ENCODE data around the gene CEBPA. TPM values are rescaled to one million over a fixed set of nuclear protein-coding genes. Genes with fewer than 3 reads are reported as not detected.

CEBPA gene
- total and polyA plus RNA-seq, 9 donors: 0.92 to 6.1 (median 3.7) TPM

DNA sequence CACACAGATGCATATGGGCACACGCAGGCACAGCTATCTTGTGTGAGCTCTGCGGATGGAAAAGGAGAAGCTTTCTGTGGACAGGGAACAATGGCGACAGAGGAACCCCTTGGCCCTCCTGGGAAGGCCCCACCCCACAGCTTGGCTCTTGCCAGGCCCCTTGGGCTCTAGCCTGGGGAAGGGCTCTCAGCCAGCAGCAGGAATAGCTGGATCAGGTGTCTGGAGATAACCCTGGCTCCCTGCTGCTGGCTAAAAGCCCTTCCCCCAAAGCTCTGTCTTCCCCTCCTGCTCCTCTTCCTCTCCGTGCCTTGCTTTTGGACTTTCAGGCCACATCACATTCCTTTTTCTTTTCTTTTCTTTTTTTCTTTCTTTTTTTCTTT, 24.3 kb downstream of the CEBPA start:
- WGBS, 3 donors: 75 to 79% (median 77%) methylated on average over 4 of the region's 4 CpGs
- no peak for TF ChIP-seq EP300 (IDR thresholded peaks at IDR 0.05)
- TF ChIP-seq, protein P1, sequence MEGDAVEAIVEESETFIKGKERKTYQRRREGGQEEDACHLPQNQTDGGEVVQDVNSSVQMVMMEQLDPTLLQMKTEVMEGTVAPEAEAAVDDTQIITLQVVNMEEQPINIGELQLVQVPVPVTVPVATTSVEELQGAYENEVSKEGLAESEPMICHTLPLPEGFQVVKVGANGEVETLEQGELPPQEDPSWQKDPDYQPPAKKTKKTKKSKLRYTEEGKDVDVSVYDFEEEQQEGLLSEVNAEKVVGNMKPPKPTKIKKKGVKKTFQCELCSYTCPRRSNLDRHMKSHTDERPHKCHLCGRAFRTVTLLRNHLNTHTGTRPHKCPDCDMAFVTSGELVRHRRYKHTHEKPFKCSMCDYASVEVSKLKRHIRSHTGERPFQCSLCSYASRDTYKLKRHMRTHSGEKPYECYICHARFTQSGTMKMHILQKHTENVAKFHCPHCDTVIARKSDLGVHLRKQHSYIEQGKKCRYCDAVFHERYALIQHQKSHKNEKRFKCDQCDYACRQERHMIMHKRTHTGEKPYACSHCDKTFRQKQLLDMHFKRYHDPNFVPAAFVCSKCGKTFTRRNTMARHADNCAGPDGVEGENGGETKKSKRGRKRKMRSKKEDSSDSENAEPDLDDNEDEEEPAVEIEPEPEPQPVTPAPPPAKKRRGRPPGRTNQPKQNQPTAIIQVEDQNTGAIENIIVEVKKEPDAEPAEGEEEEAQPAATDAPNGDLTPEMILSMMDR (IDR thresholded peaks at IDR 0.05): no peak
- TF ChIP-seq POLR2A (IDR thresholded peaks at IDR 0.05): no peak
- Histone ChIP-seq H3K27me3 (no peaks in the 10 kb centered on the region), H3K27ac (no peak overlapping the region), H3K4me3 (no peak overlapping the region), H3K9me3 (no peaks in the 10 kb centered on the region), H3K4me1 (ENCODE audit: insufficient read depth) (no peaks in the 10 kb centered on the region), H3K36me3 (no peaks in the 10 kb centered on the region)
- no peak for DNase-seq
- intact Hi-C loops (cut with DNase I): no loop called here

DNA sequence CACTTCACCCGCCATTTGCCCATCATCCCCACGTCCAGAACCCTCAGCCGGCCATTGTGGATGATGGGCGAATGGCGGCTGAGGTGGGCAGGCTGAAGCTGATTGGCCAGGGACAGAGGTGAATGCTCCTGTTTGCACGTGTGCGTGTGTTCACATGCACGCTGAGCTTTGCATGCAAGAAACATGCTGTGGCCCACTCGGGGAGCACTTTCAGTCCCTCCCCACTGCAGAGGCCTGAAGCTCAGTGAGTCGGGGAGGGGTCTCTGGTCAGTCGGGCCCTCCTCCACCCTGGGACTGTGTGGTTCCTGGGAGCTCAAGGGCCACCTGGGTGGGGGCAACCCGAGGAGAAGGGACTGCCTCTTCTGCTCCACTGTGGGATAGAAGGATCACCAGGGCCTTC, 24.9 kb downstream of the CEBPA start:
- no peak for TF ChIP-seq EP300 (IDR thresholded peaks at IDR 0.05)
- TF ChIP-seq POLR2A (IDR thresholded peaks at IDR 0.05): no peak
- TF ChIP-seq, protein P1 (IDR thresholded peaks at IDR 0.05): no peak
- DNase-seq: no peak
- no peaks in the 10 kb centered on the region for H3K9me3 ChIP-seq
- intact Hi-C loops (cut with DNase I): no loop called here
- H3K4me1 ChIP-seq (ENCODE audit: insufficient read depth): no peaks in the 10 kb centered on the region
- 86 to 89% (median 87%) methylated on average over 12 of the region's 12 CpGs for WGBS, 3 donors
- no peak overlapping the region for H3K27ac ChIP-seq
- no peaks in the 10 kb centered on the region for H3K36me3 ChIP-seq
- H3K27me3 ChIP-seq: no peaks in the 10 kb centered on the region
- no peak overlapping the region for H3K4me3 ChIP-seq

DNA sequence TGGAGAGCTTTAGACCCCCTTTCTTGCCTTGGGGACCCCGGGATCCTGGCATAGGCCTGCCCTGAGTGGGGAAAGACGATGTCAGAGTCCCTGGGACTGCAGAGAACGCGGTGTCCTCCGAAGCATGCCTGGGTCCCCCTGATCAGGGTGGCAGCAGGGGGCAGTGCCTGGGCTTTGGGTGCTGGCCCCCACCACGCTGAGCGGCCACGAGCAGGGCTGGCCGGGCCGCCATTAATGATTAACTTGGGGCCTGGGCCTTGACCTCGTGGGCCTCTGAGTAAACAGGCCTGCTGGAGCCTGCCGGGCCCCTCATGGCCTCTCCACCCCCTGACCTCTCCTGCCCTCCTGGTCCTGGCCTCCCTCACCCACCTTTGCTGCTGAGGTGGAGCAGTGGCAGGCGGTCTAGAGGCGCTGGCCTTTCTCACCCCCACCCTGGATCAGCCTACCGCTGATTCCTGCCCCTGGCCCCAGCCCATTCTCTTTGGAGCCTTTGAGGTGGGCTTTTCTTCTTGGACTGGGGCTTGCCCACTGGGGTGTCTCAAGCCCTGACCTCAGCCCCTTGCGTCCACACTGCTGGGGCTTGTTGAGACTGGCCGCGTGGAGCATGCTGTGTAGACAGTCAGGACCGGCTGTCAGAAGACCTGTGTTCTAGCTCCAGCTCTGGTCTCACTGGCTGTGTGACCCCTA, 26.3 kb downstream of the CEBPA start:
- 84 to 85% (median 85%) methylated on average over 17 to 19 of the region's 19 CpGs for WGBS, 3 donors
- Histone ChIP-seq H3K27me3 (no peaks in the 10 kb centered on the region), H3K4me1 (ENCODE audit: insufficient read depth) (no peaks in the 10 kb centered on the region), H3K27ac (no peak overlapping the region), H3K36me3 (no peaks in the 10 kb centered on the region), H3K9me3 (no peaks in the 10 kb centered on the region), H3K4me3 (no peak overlapping the region)
- intact Hi-C loops (cut with DNase I): no loop called here
- TF ChIP-seq, protein P1 (IDR thresholded peaks at IDR 0.05): no peak
- TF ChIP-seq EP300 (IDR thresholded peaks at IDR 0.05) (no peak), POLR2A (IDR thresholded peaks at IDR 0.05) (no peak)
- DNase-seq: no peak

DNA sequence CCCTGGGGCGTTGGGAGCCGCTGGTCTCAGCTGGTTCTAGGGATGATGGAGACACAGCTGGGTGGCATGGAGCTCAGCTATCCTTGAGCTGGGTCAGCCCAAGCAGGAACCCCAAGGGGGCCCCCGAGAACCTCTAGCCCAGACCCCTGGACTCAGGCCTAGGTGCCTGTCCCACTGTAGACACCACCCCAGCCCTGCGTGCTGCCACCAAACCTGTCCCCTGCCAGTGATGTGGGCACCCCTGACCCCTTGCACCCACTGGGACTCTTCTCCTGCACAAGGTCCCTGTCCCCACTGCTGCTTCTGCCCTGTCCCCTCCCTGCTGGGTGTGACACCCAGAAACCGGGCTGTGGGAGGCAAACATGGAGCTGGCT, 26.8 kb downstream of the CEBPA start:
- Histone ChIP-seq H3K4me3 (no peak overlapping the region), H3K36me3 (no peaks in the 10 kb centered on the region), H3K27me3 (no peaks in the 10 kb centered on the region), H3K27ac (no peak overlapping the region), H3K9me3 (no peaks in the 10 kb centered on the region), H3K4me1 (ENCODE audit: insufficient read depth) (no peaks in the 10 kb centered on the region)
- DNase-seq: no peak
- intact Hi-C loops (cut with DNase I): no loop called here
- WGBS, 3 donors: 95 to 97% (median 96%) methylated on average over 4 to 5 of the region's 5 CpGs
- TF ChIP-seq, protein P1 (IDR thresholded peaks at IDR 0.05): no peak
- TF ChIP-seq EP300 (IDR thresholded peaks at IDR 0.05) (no peak), POLR2A (IDR thresholded peaks at IDR 0.05) (no peak)

Data from ovary (tissue), 9 donors.